OCI-LY7 (cell line): ENCODE measurements around the gene UBE3C. TPM values are rescaled to one million over a fixed set of nuclear protein-coding genes. Genes with fewer than 3 reads are reported as not detected.

Experiments
- BruUV-seq: library from RNA; stranded (reverse); fragments of 400-500 nt; replicated peaks from 2 replicates; lab custom pipeline; 2021; lab: Mats Ljungman, UMichigan
- CTCF ChIA-PET: fragments of 300-600 bp; sonication (Branson Sonifier 250); formaldehyde crosslinking; loops from one replicate; lab custom pipeline; 2022; ENCODE audit warnings: antibody characterized with exemption; ENCODE audit not compliant: unreplicated experiment; lab: Charles Lee
- POLR2A ChIA-PET: fragments of 300-600 bp; sonication (Branson Sonifier 250); formaldehyde crosslinking; loops from one replicate; lab custom pipeline; 2022; ENCODE audit warnings: antibody characterized with exemption; lab: Charles Lee
- DNase-seq: peaks from one replicate; pipeline ENCODE4 v3.0.0-alpha.2; 2015; ENCODE audit warnings: low spot score
- H2AFZ ChIP-seq: fragments of 200-600 bp; sonication (generic), shearing (Covaris generic); 2 replicates; pipeline ENCODE4 v1.6.1; 2014; ENCODE audit warnings: mild to moderate bottlenecking, antibody characterized with exemption, low read length, moderate library complexity
- H3K27ac ChIP-seq: fragments of 200-600 bp; sonication (generic); 2 replicates; pipeline ENCODE4 v1.5.1; 2014; ENCODE audit warnings: mixed run types, low read depth, mild to moderate bottlenecking, moderate library complexity, low read length, inconsistent platforms; ENCODE audit not compliant: poor library complexity, severe bottlenecking
- H3K36me3 ChIP-seq: fragments of 200-600 bp; sonication (generic); 2 replicates; pipeline ENCODE4 v1.6.1; 2014; ENCODE audit warnings: mild to moderate bottlenecking, antibody characterized with exemption, low read length, moderate library complexity, mixed read lengths; ENCODE audit not compliant: insufficient read depth
- H3K4me1 ChIP-seq: fragments of 200-600 bp; sonication (generic); 2 replicates; pipeline ENCODE4 v1.5.1; 2014; ENCODE audit warnings: mild to moderate bottlenecking, low read length; ENCODE audit not compliant: insufficient read depth, poor library complexity, severe bottlenecking
- H3K4me2 ChIP-seq: fragments of 200-600 bp; sonication (generic); 2 replicates; pipeline ENCODE4 v1.6.1; 2014; ENCODE audit warnings: mild to moderate bottlenecking, low read length
- H3K4me3 ChIP-seq: fragments of 200-600 bp; sonication (generic); 2 replicates; pipeline ENCODE4 v1.5.1; 2014; ENCODE audit warnings: mild to moderate bottlenecking, low read depth, low read length; ENCODE audit not compliant: poor library complexity, severe bottlenecking
- H3K79me2 ChIP-seq: fragments of 200-600 bp; sonication (generic); 2 replicates; pipeline ENCODE4 v1.6.1; 2016; ENCODE audit warnings: low read depth, mild to moderate bottlenecking, low read length, moderate library complexity, mixed read lengths; ENCODE audit not compliant: insufficient read depth
- H3K9me2 ChIP-seq: fragments of 200-600 bp; sonication (generic); 2 replicates; pipeline ENCODE4 v1.6.1; 2016; ENCODE audit warnings: mild to moderate bottlenecking, low read length, mixed read lengths; ENCODE audit not compliant: insufficient read depth
- H3K9me3 ChIP-seq: fragments of 200-600 bp; sonication (generic); 2 replicates; pipeline ENCODE4 v1.6.1; 2014; ENCODE audit warnings: mild to moderate bottlenecking, mixed run types, low read length, mixed read lengths
- H4K20me1 ChIP-seq: fragments of 200-600 bp; sonication (generic); 2 replicates; pipeline ENCODE4 v1.6.1; 2014; ENCODE audit warnings: mild to moderate bottlenecking, antibody characterized with exemption, low read length, moderate library complexity, mixed read lengths; ENCODE audit not compliant: insufficient read depth
- EZH2phosphoT487 ChIP-seq: fragments of 200-600 bp; sonication (generic); IDR thresholded peaks from 2 replicates; pipeline ENCODE4 v1.6.1; 2018; ENCODE audit warnings: low read depth, borderline replicate concordance, mild to moderate bottlenecking, mixed run types, antibody characterized with exemption, low read length, moderate library complexity, mixed read lengths
- intact Hi-C: fragments of 100-400 bp; cut with micrococcal nuclease; formaldehyde crosslinking; loops from one replicate; pipeline ENCODE4 v1.10.0; 2022; ENCODE audit not compliant: unreplicated experiment
- total RNA-seq, 2 experiments: library from RNA; depleted of rRNA in 1 of 2; stranded (reverse); fragments of >200 nt in 1 of 2; shearing (Covaris generic) in 1 of 2; gene quantifications; 2 replicates each; pipeline ENCODE4 v1.2.3, GENCODE V29; 2014 to 2022
- TF ChIP-seq, protein P1 (sequence below): fragments of 200-600 bp; sonication (generic); conservative IDR thresholded peaks from 2 replicates; pipeline ENCODE4 v1.5.1; 2014; ENCODE audit warnings: mild to moderate bottlenecking, antibody characterized with exemption, low read length, moderate library complexity, mixed read lengths

UBE3C gene
- total RNA-seq, 2 experiments from 2014 or later = 60.4 to 66.1 TPM

DNA sequence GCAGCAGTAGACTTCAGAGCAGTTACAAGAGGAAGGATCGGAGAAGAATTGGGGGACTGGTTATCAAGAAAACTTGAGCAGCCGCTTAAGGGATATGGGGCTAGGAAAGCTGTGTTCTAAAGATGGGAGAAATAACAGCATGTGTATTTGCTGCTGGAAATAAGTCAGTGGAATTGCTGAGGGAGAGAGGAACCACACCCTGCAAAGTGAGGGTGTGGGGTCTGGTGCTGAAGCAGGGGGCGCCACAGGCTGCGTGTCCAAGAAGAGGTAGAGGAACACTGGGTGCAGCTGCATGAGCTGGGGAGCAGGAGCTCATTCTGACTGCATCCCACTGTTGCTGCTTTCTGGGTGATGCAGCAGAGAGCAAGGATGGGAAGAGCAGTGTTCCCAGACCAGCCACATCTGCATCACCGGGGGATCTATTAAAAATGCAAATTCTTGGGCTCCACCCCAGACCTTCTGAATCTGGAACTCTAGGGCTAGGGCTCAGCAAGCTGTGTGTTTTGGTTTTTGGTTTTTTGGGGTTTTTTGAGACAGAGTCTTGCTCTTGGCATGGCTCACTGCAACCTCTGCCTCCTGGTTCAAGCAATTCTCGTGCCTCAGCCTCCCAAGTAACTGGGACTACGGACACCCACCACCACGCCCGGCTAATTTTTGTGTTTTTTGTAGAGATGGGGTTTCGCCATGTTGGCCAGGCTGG is 101.0 kb downstream of the UBE3C start:
- no peak overlapping the region for H2AFZ ChIP-seq
- TF ChIP-seq, protein P1, sequence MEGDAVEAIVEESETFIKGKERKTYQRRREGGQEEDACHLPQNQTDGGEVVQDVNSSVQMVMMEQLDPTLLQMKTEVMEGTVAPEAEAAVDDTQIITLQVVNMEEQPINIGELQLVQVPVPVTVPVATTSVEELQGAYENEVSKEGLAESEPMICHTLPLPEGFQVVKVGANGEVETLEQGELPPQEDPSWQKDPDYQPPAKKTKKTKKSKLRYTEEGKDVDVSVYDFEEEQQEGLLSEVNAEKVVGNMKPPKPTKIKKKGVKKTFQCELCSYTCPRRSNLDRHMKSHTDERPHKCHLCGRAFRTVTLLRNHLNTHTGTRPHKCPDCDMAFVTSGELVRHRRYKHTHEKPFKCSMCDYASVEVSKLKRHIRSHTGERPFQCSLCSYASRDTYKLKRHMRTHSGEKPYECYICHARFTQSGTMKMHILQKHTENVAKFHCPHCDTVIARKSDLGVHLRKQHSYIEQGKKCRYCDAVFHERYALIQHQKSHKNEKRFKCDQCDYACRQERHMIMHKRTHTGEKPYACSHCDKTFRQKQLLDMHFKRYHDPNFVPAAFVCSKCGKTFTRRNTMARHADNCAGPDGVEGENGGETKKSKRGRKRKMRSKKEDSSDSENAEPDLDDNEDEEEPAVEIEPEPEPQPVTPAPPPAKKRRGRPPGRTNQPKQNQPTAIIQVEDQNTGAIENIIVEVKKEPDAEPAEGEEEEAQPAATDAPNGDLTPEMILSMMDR = no peak
- TF ChIP-seq EZH2phosphoT487 = no peak
- ChIA-PET CTCF (no interaction called here), POLR2A (interaction anchor here (0.6 to 1.1 kb wide), 2 partner anchors 23 to 55 kb away, joined by 3 to 4 read pairs; no protein-coding TSS in a partner anchor)
- 0 out of 2 replicates have a peak, but pooled peaks cover 1% of the 10 kb centered on the region for H4K20me1 ChIP-seq
- intact Hi-C loops = no loop called here
- no peak overlapping the region for H3K27ac ChIP-seq
- H3K4me1 ChIP-seq = no peaks in the 10 kb centered on the region
- H3K4me2 ChIP-seq = no peak overlapping the region
- H3K36me3 ChIP-seq = peaks cover 45% of the 10 kb centered on the region
- no peaks in the 10 kb centered on the region for H3K9me2 ChIP-seq
- no peak overlapping the region for H3K4me3 ChIP-seq
- H3K9me3 ChIP-seq = no peaks in the 10 kb centered on the region
- BruUV-seq = no TSS peak
- H3K79me2 ChIP-seq = no peaks in the 10 kb centered on the region
- no peak for DNase-seq

DNA sequence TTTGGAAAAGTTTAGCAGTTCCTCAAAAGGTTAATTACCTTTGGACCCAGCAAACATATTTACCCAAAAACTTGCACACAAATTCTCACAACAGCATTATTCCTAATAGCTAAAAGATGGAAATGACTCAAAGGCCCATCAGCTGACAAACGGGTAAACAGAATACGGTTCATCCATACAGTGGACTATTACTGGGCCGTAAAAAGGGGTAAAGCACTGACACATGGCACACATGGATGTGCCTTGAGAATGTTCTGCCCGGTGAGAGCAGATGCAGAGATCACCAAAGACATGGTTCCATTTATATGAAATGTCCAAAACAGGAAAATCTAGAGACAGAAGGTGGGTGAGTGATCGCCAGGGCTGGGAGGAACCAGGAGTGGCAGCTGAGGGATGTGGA is 102.9 kb downstream of the UBE3C start:
- BruUV-seq = no TSS peak
- Histone ChIP-seq H3K9me2 (no peaks in the 10 kb centered on the region), H3K4me3 (no peak overlapping the region), H2AFZ (no peak overlapping the region), H3K9me3 (no peaks in the 10 kb centered on the region), H3K4me2 (no peak overlapping the region), H3K27ac (no peak overlapping the region), H3K79me2 (no peaks in the 10 kb centered on the region), H3K36me3 (peaks cover 27% of the 10 kb centered on the region), H3K4me1 (no peaks in the 10 kb centered on the region), H4K20me1 (peaks cover 8% of the 10 kb centered on the region; the same call in 1 of the 2 replicates)
- CTCF ChIA-PET = no interaction called here
- POLR2A ChIA-PET = no interaction called here
- DNase-seq = no peak
- intact Hi-C loops = no loop called here
- TF ChIP-seq, protein P1 = no peak
- TF ChIP-seq EZH2phosphoT487 = no peak
